GM12878 (cell line): ENCODE results near the gene SDF4. TPM values are rescaled to one million over a fixed set of nuclear protein-coding genes. Genes with fewer than 3 reads are reported as not detected.

Source experiments
- ATAC-seq: fragments of 200-7000 bp; cut with Tn5 transposase; 3 replicates; pipeline ENCODE4 v1.9.1; 2020; ENCODE audit warnings: mild to moderate bottlenecking, moderate library complexity
- BruUV-seq: library from RNA; stranded (reverse); fragments of 400-500 nt; replicated peaks from 2 replicates; lab custom pipeline; 2021; lab: Mats Ljungman, UMichigan
- CTCF ChIA-PET: fragments of 300-600 bp; sonication (Branson Sonifier 250); formaldehyde crosslinking; extraction: SDS; loops from one replicate; lab custom pipeline; 2021; ENCODE audit warnings: inconsistent platforms; lab: Yijun Ruan, JAX
- POLR2A ChIA-PET: fragments of 350-600 bp; formaldehyde crosslinking; extraction: SDS; loops from one replicate; lab custom pipeline; 2021; ENCODE audit warnings: inconsistent platforms; lab: Charles Lee
- RAD21 ChIA-PET: fragments of 300-600 bp; sonication (Branson Sonifier 250); formaldehyde crosslinking; loops from one replicate; lab custom pipeline; 2023; ENCODE audit warnings: antibody characterized with exemption; ENCODE audit not compliant: unreplicated experiment; lab: Charles Lee
- SMC1A ChIA-PET: fragments of 300-600 bp; sonication (Branson Sonifier 250); formaldehyde crosslinking; loops from one replicate; lab custom pipeline; 2023; ENCODE audit not compliant: unreplicated experiment, uncharacterized antibody; lab: Charles Lee
- DNase-seq: peaks from one replicate; pipeline ENCODE4 v3.0.0-alpha.2; 2011; ENCODE audit warnings: low read depth, low spot score
- FAIRE-seq: peaks from 3 replicates; lab custom pipeline; 2011; peaks lifted over from hg19 to GRCh38; lab: Jason Lieb, UNC
- H2AFZ ChIP-seq: 2 replicates; pipeline ENCODE4 v1.6.0; 2011; ENCODE audit warnings: low read depth, low read length, control low read depth; ENCODE audit not compliant: control insufficient read depth
- H3K27ac ChIP-seq: 2 replicates; pipeline ENCODE4 v1.5.1; 2011; ENCODE audit warnings: control low read depth; ENCODE audit not compliant: control insufficient read depth, insufficient read depth
- H3K27me3 ChIP-seq, 2 experiments: replicated peaks in 1 of 2; 2 replicates each; pipeline versions ENCODE4 v1.6.0 to v1.6.1; 2011; ENCODE audit warnings: low read length in 1 of 2; ENCODE audit not compliant: control insufficient read depth in 2 of 2, insufficient read depth in 2 of 2
- H3K36me3 ChIP-seq, 2 experiments: 2 replicates each; pipeline ENCODE4 v1.5.1; 2011; ENCODE audit warnings: low read length in 1 of 2; ENCODE audit not compliant: control insufficient read depth in 2 of 2, insufficient read depth in 2 of 2
- H3K4me1 ChIP-seq: 2 replicates; pipeline ENCODE4 v1.6.1; 2011; ENCODE audit warnings: mild to moderate bottlenecking, low read length, moderate library complexity, mixed read lengths; ENCODE audit not compliant: control insufficient read depth, insufficient read depth
- H3K4me2 ChIP-seq: 2 replicates; pipeline ENCODE4 v1.6.0; 2011; ENCODE audit warnings: control low read depth; ENCODE audit not compliant: control insufficient read depth, insufficient read depth
- H3K4me3 ChIP-seq: fragments of 200-600 bp; sonication (generic); 2 replicates; pipeline ENCODE4 v1.5.1; 2016
- H3K79me2 ChIP-seq: 2 replicates; pipeline ENCODE4 v1.6.0; 2011; ENCODE audit warnings: low read length; ENCODE audit not compliant: control insufficient read depth, insufficient read depth
- H3K9ac ChIP-seq: 2 replicates; pipeline ENCODE4 v1.8.0; 2011; ENCODE audit warnings: low read length, control low read depth, mixed read lengths; ENCODE audit not compliant: control insufficient read depth, insufficient read depth
- H3K9me3 ChIP-seq: replicated peaks from 3 replicates; pipeline ENCODE4 v1.5.1; 2011; ENCODE audit warnings: mild to moderate bottlenecking, low read length; ENCODE audit not compliant: control insufficient read depth, insufficient read depth
- H4K20me1 ChIP-seq: 2 replicates; pipeline ENCODE4 v1.6.0; 2011; ENCODE audit not compliant: control insufficient read depth, insufficient read depth
- ATF7 ChIP-seq: fragments of 450-650 bp; IDR thresholded peaks from 2 replicates; pipeline ENCODE4 v1.6.1; 2016; ENCODE audit warnings: low read depth, mild to moderate bottlenecking
- EED ChIP-seq: sonication (generic); IDR thresholded peaks from 2 replicates; pipeline ENCODE4 v1.6.1; 2016; ENCODE audit warnings: antibody characterized with exemption, low read depth
- GATAD2B ChIP-seq: fragments of 450-650 bp; conservative IDR thresholded peaks from 2 replicates; pipeline ENCODE4 v1.6.1; 2017; ENCODE audit warnings: low read depth, mild to moderate bottlenecking, moderate library complexity
- IRF4 ChIP-seq: IDR thresholded peaks from 2 replicates; pipeline ENCODE4 v1.6.1; 2011; ENCODE audit warnings: low read depth, low read length
- KDM1A ChIP-seq: fragments of 200-600 bp; sonication (generic); IDR thresholded peaks from 2 replicates; pipeline ENCODE4 v1.6.1; 2016; ENCODE audit warnings: borderline replicate concordance
- MYB ChIP-seq: fragments of 150-350 bp; IDR thresholded peaks from 2 replicates; pipeline ENCODE4 v1.6.1; 2014; ENCODE audit warnings: mild to moderate bottlenecking, low read depth, low read length, borderline replicate concordance
- WGBS: methylation state at CpG from one replicate; pipeline ENCODE4 v1.1.6; 2016; ENCODE audit warnings: low lambda C conversion rate; ENCODE audit not compliant: insufficient replicate concordance, insufficient coverage; ENCODE audit errors: missing lambda C conversion rate; 5-methylcytosine and 5-hydroxymethylcytosine counted together
- in situ Hi-C: fragments of 300-500 bp; cut with MboI; formaldehyde crosslinking; loops from 9 replicates; pipeline ENCODE4 v1.14.3; 2018; ENCODE audit warnings: mixed read lengths
- intact Hi-C: fragments of 100-400 bp; cut with micrococcal nuclease; formaldehyde crosslinking; loops from one replicate; pipeline ENCODE4 v1.14.2; 2022; ENCODE audit not compliant: unreplicated experiment
- polyA plus RNA-seq, 11 experiments: library from polyadenylated mRNA; depleted of rRNA in 4 of 11; unstranded in 6 of 11; stranded (reverse) in 5 of 11; fragments of >200 nt; fragmentation: Nextera tagmentation in 4 of 11; fragmentation: Illumina TruSeq in 1 of 11; extraction: Ambion mirVana in 4 of 11; extraction: Trizol in 1 of 11; gene quantifications; 1 replicate in 1 of 11; 2 replicates in 10 of 11; pipeline versions ENCODE4 v1.2.1 to v1.2.3, GENCODE V29; 2011 to 2016; ENCODE audit warnings: inconsistent platforms in 2 of 11, missing spikeins in 2 of 11, low read depth in 1 of 11
- total RNA-seq, 4 experiments: library from RNA; depleted of rRNA in 3 of 4; stranded (reverse); fragments of >200 nt in 3 of 4; fragmentation: Illumina TruSeq in 1 of 4; extraction: Trizol in 1 of 4; gene quantifications; 2 replicates each; pipeline versions ENCODE4 v1.2.1 to v1.2.3, GENCODE V29; 2013 to 2021

SDF4 gene
- total and polyA plus RNA-seq, 10 of the 15 experiments (the other 5 are each of a cell fraction or from before 2014, with no cell fraction given) = 0.44 to 97.2 (median 40.2) TPM

DNA sequence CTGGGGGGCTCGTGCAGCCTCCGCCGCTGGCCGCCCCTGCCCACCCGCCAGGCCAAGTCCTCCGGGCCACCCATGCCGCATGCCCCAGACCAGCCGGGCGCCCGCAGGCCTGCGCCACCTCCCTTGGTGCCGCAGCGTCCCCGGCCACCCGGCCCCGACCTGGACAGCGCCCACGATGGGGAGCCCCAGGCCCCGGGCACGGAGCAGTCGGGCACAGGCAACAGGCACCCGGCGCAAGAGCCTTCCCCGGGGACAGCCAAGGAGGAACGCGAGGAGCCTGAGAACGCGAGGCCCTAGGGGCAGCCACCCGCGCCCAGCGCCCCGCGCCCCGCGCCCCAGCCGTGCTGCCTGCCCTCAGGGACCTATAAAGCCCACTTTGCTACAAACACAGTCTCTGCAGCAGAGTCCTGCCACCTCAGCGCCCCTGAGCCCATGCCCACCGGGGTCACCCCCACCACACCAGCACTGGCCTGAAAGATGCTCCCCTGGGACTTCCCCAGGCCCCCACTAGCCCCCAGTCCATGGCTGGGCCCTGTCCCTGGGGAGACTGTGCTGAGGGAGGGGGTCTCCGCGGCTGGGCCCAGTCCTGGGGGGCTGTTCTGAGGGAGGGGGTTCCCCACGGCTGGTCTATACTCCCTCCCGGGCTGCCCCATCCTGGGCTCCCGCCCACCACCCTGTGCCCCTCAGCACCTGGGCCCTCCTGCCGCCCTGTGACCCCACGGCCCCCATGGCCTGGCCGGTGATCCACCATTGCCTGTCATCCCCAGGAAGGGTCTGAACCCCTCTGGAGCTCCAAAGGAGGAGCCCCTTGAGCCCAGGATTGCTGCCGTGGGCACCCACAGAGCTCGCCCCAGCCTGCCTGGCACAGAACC, 34.0 kb downstream of the SDF4 start (continued):
- TF ChIP-seq ATF7 = no peak

DNA sequence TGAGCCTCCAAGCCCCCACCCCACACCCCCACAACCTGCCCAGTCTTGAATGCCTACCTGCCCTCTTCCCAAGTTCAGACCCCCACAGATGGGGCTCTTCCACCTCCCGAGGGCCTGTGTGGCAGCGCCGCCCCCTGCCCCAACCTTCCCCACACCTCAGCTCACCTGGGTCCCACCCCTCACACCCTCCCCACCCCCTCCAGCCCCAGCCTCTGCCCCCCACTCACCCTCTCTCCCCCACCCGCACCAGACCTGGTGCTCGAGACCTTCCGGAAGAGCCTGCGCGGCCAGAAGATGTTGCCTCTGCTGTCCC, 34.7 kb downstream of the SDF4 start:
- no peak for DNase-seq
- H3K27me3 ChIP-seq = no peaks in the 10 kb centered on the region
- CTCF ChIA-PET = no interaction called here
- H3K4me2 ChIP-seq = no peak overlapping the region
- no peak overlapping the region for H3K9ac ChIP-seq
- intact Hi-C loops = no loop called here
- 78% methylated on average over 3 of the region's 8 CpGs for WGBS
- H3K4me1 ChIP-seq = no peaks in the 10 kb centered on the region
- H3K27ac ChIP-seq = no peak overlapping the region
- no peaks in the 10 kb centered on the region for H3K79me2 ChIP-seq
- RAD21 ChIA-PET = no interaction called here
- in situ Hi-C loops = no loop called here
- POLR2A ChIA-PET = no interaction called here
- H2AFZ ChIP-seq = no peak overlapping the region
- ATAC-seq = no peak
- BruUV-seq = no TSS peak
- H3K36me3 ChIP-seq = no peaks in the 10 kb centered on the region
- no peaks in the 10 kb centered on the region for H4K20me1 ChIP-seq
- peaks cover 2% of the 10 kb centered on the region; the same call in 1 of the 3 replicates for H3K9me3 ChIP-seq
- no peak for TF ChIP-seq GATAD2B
- TF ChIP-seq KDM1A = no peak
- no peak for TF ChIP-seq MYB
- TF ChIP-seq EED = no peak
- no peak for TF ChIP-seq IRF4
- SMC1A ChIA-PET = no interaction called here
- no peak for FAIRE-seq
- no peak overlapping the region for H3K4me3 ChIP-seq
